Fibroblast of skin of back (primary cell): ENCODE results near the gene STIM1.
A peak's percentile ranks its signal among the peaks of the same experiment; 100 is the strongest.
"Not testable (repeated sequence)": the region's sequence is repeated elsewhere in the genome, so short reads cannot be mapped to it uniquely, and the experiment has no call there.

ENCODE experiments used
- DNase-seq: peaks from one replicate; pipeline ENCODE4 v3.0.0-alpha.2; 2013

STIM1 gene

GRCh38 chr11:3886985-3887384, 31.5 kb downstream of the STIM1 start:
- no peak for DNase-seq

DNA sequence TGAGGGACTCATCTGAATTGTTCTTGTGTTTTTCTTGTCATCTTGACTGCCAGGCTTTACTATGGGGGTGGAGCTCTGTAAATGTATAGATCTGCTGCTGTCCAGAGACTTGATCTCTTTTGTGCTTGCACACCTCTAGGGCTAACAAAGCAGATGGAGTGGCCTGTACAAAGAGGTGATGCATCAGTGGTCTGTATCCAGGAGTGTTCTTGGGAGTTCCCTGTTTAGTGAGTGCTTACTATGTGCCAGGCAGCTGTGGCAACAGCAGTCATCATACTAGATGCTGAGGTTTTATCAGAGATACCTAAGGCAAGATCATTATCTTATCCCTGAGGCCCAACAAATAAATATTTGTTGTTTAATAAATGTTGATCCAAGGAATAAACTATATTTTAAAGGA, 33.4 kb downstream of the STIM1 start:
- DNase-seq: no peak

- DNase-seq: no peak
Measured at GRCh38 chr11:3890014-3890413, 34.5 kb downstream of the STIM1 start.

DNA sequence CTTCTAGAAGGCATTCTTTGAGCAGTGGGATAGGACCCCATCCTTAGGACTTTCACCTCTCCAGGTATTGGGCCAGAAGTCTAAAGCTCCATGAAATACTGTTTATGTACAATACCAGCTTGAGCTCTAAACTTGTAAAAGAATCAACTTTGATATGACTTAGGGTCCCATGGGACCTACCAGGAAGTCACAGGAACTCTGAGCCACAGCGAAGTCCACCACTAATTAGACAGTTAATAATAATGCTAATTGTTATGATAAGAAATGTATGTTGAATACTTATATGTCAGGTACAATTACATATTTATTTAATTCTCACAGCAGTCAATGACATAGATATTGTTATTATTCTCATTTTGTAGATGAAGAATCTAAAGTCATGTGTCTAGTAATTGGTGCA, 35.3 kb downstream of the STIM1 start:
- DNase-seq: no peak

- DNase-seq: no peak
Measured at GRCh38 chr11:3891751-3892150, 36.3 kb downstream of the STIM1 start.

DNA sequence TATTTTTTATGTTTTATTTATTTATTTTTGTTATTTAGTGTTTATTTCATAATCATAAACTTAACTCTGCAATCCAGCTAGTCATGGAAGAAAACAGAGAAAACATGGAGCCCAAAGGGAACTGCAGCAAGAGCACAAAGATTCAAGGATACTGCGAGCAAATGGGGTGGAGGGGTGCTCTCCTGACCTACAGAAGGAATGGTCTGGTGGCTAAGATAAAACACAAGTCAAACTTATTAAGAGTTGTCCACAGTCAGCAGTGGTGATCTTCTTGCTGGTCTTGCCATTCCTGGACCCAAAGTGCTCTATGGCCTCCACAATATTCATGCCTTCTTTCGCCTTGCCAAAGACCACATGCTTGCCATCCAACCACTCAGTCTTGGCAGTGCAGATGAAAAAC, 36.7 kb downstream of the STIM1 start:
- DNase-seq: no peak

- no peak for DNase-seq
Measured at GRCh38 chr11:3893311-3893710, 37.8 kb downstream of the STIM1 start.

GRCh38 chr11:3894128-3894731, 38.8 kb downstream of the STIM1 start:
- peak; percentile 75 for DNase-seq

DNA sequence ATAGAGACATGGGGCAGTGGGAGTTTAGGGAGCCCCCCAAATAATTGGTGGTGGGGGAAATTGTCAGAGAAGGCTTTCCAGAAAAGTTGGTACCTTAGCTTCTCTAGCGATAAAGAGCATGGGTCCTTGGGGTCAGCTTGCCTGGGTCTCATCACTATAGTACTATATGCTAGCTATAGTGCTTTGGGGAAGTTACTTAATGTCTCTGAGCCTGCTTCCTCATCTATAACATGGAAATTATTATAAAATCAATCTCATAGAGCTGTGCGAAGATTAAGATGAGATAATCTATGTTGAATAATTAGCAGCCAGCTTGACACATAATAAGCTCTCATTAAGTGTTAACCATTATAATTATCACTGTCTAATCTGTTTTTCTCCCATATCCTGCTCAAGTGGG, 41.2 kb downstream of the STIM1 start:
- no peak for DNase-seq

- not testable (repeated sequence) for DNase-seq
Measured at GRCh38 chr11:3900230-3900629, 44.8 kb downstream of the STIM1 start.

GRCh38 chr11:3901249-3902025, 46.0 kb downstream of the STIM1 start:
- no peak for DNase-seq

DNA sequence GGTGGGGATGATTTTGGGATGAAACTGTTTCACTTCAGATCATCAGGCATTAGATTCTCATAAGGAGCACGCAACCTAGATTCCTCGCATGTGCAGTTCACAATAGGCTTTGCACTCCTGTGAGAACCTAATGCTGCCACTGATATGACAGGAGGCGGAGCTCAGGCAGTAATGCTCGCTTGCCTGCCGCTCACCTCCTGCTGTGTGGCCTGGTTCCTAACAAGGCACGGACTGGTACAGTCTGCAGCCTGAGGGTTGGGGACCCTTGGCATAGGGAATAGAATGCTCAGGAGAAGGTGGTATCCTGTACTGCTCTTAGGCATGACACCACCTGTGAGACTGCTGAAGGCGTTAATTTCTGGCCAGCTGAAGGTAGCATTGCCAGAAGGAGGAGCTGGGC, 47.0 kb downstream of the STIM1 start:
- no peak for DNase-seq

DNA sequence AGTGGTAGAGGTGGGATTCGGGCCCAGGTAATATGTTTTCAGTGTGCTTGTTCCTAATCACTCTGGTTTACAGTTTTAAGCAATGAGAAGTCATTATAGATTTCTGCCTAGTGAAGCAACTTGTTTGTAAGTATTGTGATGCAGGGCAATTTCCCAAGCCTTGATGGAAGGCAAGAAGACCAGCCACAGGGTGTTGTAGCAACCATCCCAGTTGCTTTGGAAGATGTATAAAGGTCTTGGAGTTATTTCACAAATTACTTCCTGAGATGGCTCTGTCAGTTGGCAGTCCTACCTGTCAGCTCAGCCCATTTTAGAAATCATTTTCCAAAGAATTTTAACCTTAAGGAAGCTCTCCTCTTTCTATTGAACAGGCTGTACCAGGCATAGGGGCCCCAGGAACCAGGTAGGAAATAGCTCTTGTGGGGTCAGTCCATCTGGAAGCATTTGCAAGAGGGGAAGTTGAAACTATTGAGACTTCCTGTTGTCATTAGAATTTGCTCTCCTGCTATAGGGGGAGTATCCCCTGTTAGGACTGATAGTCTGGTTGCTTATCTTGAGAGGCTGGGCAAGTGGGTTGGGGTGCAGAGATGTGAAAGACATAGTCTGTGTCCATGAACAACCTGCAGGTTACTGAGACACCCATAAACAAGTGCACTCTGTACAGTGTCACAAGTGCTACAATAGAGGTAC, 47.9 kb downstream of the STIM1 start:
- DNase-seq: no peak

DNA sequence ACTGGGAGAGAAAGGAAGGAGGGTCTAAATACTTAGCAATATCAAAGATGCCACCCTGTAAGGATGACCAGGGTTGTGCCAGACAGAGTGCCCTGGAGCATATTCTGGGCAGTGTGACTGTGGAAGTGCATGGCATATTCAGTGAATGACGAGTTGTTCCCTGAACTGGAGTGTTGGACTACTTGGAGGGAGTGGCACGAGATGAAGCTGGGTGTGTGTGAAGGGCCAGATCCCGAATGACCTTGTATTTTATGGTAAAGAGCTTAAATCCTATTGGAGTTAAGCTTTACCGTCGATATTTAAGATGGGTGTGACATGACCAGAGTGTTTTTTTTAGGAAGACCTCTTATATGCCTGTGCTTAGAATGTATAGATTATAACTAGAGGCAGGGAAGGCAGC, 48.8 kb downstream of the STIM1 start:
- DNase-seq: no peak

DNA sequence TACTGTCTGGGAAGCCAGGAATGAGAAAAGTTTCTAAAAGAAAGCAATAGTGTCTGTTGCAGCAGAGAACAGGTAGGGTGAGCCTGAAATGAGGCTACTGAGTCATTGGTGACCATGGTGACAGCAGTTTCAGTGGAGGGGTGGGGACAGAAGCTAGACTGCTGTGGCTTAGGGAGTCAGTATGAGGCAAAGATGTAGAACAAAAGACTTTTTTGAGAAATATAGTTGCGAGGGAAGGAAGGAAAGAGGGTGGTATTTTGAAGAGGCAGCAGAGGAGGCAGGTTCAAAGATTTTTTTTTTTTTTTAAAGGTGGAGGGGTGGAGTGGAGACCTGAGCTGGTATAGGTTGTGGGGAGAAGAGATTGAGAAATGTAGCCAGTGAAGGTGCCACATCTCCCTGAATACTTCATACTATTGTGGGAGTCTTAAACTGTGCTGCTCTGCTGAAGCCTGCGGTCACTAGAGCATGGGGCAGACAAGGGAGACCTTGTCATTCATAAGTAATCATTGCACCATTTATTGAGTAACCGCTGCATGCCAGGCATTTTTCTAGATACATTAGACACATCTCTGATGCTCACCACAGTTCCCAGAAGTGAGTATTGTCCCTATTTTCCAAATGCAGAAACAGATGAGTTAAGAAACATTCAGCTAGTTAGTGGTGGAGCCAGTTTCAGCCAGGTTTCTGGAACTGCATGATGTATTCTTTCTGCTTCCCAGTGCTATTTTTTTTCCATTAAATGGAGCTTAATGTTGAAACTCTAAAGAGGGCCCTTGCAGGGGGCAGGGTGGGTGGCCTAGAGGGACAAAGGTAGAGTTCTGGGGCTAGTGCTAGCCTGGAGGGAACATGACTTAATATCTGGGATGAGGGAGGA, 49.9 kb downstream of the STIM1 start:
- DNase-seq: peak; percentile 70

GRCh38 chr11:3906166-3906565, 50.7 kb downstream of the STIM1 start:
- no peak for DNase-seq

GRCh38 chr11:3907590-3907989, 52.1 kb downstream of the STIM1 start:
- no peak for DNase-seq

DNA sequence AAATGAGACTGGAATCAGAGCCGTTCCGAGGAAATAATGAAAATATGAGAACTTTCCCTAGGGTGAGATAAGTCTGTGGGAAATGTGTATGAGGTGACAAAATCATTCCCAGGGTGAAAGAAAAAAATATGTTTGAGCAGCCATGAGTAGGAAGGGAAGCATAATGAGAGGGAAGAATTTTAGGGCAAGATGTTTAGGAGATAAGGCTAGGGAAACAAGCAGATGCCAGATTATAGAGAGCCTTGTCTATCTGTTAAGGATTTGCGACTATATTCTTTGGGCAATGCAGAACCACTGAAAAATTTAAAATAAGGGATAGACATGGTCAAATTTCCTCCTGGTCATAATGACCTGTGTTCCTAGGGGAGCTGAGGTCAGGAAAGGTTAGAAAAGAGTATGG, 54.4 kb downstream of the STIM1 start:
- DNase-seq: no peak

- no peak for DNase-seq
Measured at GRCh38 chr11:3911908-3912505, 56.5 kb downstream of the STIM1 start.

DNA sequence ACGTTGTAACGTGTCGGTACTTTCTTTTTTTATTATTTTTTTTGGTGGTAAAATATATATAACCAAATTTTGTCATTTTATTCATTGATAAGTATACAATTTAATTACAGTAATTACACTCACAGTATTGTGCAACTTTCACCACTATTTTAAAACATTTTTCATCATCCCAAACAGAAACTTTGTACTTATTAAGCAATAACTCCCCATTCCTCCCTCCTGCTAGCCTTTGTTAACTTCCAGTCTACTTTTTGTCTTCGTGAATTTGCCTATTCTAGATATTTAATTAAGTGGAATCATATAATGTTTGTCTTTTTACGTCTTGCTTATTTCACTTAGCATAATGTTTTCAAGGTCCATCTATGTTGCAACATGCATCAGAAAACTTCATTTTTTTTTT, 58.5 kb downstream of the STIM1 start:
- no peak for DNase-seq

DNA sequence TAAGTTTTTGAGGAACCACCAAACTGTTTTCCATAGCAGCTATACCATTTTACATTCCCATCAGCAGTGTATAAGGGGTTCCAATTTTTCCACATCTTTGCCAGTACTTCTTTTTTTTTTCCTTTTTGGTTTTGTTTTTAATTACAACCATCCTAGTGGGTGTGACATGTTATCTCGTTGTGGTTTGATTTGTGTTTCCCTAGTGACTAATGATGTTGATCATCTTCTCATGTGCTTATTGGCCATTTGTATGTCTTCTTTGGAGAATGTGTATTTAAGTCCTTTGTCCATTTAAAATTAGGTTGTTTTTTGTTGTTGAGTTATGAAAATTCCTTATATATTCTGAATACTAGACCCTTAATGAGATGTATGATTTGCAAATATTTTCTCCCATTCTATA, 59.3 kb downstream of the STIM1 start:
- DNase-seq: no peak

- no peak for DNase-seq
Measured at GRCh38 chr11:3916962-3917361, 61.5 kb downstream of the STIM1 start.
